ENCODE data around the gene HERC3. TPM values are rescaled to one million over a fixed set of nuclear protein-coding genes. Genes with fewer than 3 reads are reported as not detected.
"Not testable (repeated sequence)": the region's sequence is repeated elsewhere in the genome, so short reads cannot be mapped to it uniquely, and the experiment has no call there.

Gene HERC3
- total and polyA plus RNA-seq, 12 donors, result 3.4 to 40.1 (median 26.5) TPM

GRCh38 chr4:88606832-88607231 lies 14.6 kb downstream of the HERC3 start:
- H3K4me1 ChIP-seq (replicated peaks in 1 of 2), result peaks cover 0 to 9% of the 10 kb centered on the region in 2 donors
- no peaks in the 10 kb centered on the region for H3K27me3 ChIP-seq
- no peak overlapping the region for H3K4me3 ChIP-seq
- H3K36me3 ChIP-seq (replicated peaks in 1 of 2), result peaks cover 0 to 14% of the 10 kb centered on the region in 2 donors
- no peak overlapping the region for H3K27ac ChIP-seq
- 100% methylated on average over 1 of the region's 1 CpG for WGBS, 4 donors
- intact Hi-C loops (cut with DNase I), result loop anchor here in 1 of 2 donors (10.0 kb wide), 1 partner anchor 48 kb away; no protein-coding TSS in a partner anchor
- H3K9me3 ChIP-seq (replicated peaks in 1 of 3), result no peaks in the 10 kb centered on the region
- TF ChIP-seq POLR2A (IDR thresholded peaks at IDR 0.05) (no peak), CTCF (IDR thresholded peaks at IDR 0.05) (no peak)
- no peak for DNase-seq

- H3K9me3 ChIP-seq (replicated peaks in 1 of 3), result no peaks in the 10 kb centered on the region
- peaks cover 0 to 34% of the 10 kb centered on the region in 2 donors for H3K4me1 ChIP-seq (replicated peaks in 1 of 2)
- no peak for TF ChIP-seq CTCF (IDR thresholded peaks at IDR 0.05)
- no peak for TF ChIP-seq POLR2A (IDR thresholded peaks at IDR 0.05)
- intact Hi-C loops (cut with DNase I), result loop anchor here in 1 of 2 donors (10.0 kb wide), 1 partner anchor 45 kb away; no protein-coding TSS in a partner anchor
- no peak for DNase-seq
- no peaks in the 10 kb centered on the region for H3K27me3 ChIP-seq
- H3K36me3 ChIP-seq (replicated peaks in 1 of 2), result peaks cover 0 to 14% of the 10 kb centered on the region in 2 donors
- WGBS, 4 donors, result 77 to 93% (median 88%) methylated on average over 3 of the region's 3 CpGs
- H3K4me3 ChIP-seq, result no peak overlapping the region
- no peak overlapping the region for H3K27ac ChIP-seq
These were observed 17.1 kb downstream of the HERC3 start for GRCh38 chr4:88609387-88609786.

GRCh38 chr4:88609794-88610193 lies 17.5 kb downstream of the HERC3 start:
- not testable (repeated sequence) for H3K9me3 ChIP-seq (replicated peaks in 1 of 3); H3K27ac ChIP-seq; DNase-seq; H3K27me3 ChIP-seq; H3K4me3 ChIP-seq
- WGBS, 4 donors, result 96 to 100% (median 97%) methylated on average over 5 of the region's 5 CpGs
- Histone ChIP-seq H3K36me3 (replicated peaks in 1 of 2) (peaks cover 0 to 14% of the 10 kb centered on the region in 2 donors), H3K4me1 (replicated peaks in 1 of 2) (peaks cover 0 to 37% of the 10 kb centered on the region in 2 donors)
- intact Hi-C loops (cut with DNase I), result loop anchor here in 1 of 2 donors (10.0 kb wide), 1 partner anchor 45 kb away; no protein-coding TSS in a partner anchor

GRCh38 chr4:88610771-88611170 lies 18.5 kb downstream of the HERC3 start:
- TF ChIP-seq POLR2A (IDR thresholded peaks at IDR 0.05) (no peak), CTCF (IDR thresholded peaks at IDR 0.05) (no peak)
- no peak overlapping the region for H3K4me3 ChIP-seq
- peak overlapping the region in 2 of 5 donors; percentile 13 to 78 for H3K27ac ChIP-seq
- H3K9me3 ChIP-seq (replicated peaks in 1 of 3), result no peaks in the 10 kb centered on the region
- no peaks in the 10 kb centered on the region for H3K27me3 ChIP-seq
- H3K4me1 ChIP-seq (replicated peaks in 1 of 2), result peaks cover 0 to 37% of the 10 kb centered on the region in 2 donors
- DNase-seq, result peak in 3 of 7 donors; percentile 11 to 33 (median 17)
- WGBS, 4 donors, result 64 to 82% (median 77%) methylated on average over 4 to 5 of the region's 5 CpGs
- peaks cover 0 to 14% of the 10 kb centered on the region in 2 donors for H3K36me3 ChIP-seq (replicated peaks in 1 of 2)
- intact Hi-C loops (cut with DNase I), result no loop called here

GRCh38 chr4:88613417-88613875 lies 21.2 kb downstream of the HERC3 start:
- DNase-seq, result no peak
- WGBS, 4 donors, result 53 to 75% (median 59%) methylated on average over 5 of the region's 5 CpGs
- no peaks in the 10 kb centered on the region for H3K9me3 ChIP-seq (replicated peaks in 1 of 3)
- H3K4me3 ChIP-seq, result no peak overlapping the region
- intact Hi-C loops (cut with DNase I), result no loop called here
- H3K36me3 ChIP-seq (replicated peaks in 1 of 2), result no peaks in the 10 kb centered on the region
- H3K27ac ChIP-seq, result peak overlapping the region in 3 of 5 donors; percentile 46 to 72 (median 70)
- no peaks in the 10 kb centered on the region for H3K27me3 ChIP-seq
- TF ChIP-seq CTCF (IDR thresholded peaks at IDR 0.05) (no peak), POLR2A (IDR thresholded peaks at IDR 0.05) (no peak)
- peaks cover 4 to 42% of the 10 kb centered on the region in 2 donors for H3K4me1 ChIP-seq (replicated peaks in 1 of 2)
